ENCODE results near the gene RPL6.

- TF ChIP-seq, protein P1, sequence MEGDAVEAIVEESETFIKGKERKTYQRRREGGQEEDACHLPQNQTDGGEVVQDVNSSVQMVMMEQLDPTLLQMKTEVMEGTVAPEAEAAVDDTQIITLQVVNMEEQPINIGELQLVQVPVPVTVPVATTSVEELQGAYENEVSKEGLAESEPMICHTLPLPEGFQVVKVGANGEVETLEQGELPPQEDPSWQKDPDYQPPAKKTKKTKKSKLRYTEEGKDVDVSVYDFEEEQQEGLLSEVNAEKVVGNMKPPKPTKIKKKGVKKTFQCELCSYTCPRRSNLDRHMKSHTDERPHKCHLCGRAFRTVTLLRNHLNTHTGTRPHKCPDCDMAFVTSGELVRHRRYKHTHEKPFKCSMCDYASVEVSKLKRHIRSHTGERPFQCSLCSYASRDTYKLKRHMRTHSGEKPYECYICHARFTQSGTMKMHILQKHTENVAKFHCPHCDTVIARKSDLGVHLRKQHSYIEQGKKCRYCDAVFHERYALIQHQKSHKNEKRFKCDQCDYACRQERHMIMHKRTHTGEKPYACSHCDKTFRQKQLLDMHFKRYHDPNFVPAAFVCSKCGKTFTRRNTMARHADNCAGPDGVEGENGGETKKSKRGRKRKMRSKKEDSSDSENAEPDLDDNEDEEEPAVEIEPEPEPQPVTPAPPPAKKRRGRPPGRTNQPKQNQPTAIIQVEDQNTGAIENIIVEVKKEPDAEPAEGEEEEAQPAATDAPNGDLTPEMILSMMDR (conservative IDR thresholded peaks at IDR 0.05) = no peak
- TF ChIP-seq EZH2 (IDR thresholded peaks at IDR 0.05; ENCODE audit: low read depth) = no peak
Observed at GRCh38 chr12:112409064-112409905, at the start of gene RPL6.
